CD1c-positive myeloid dendritic cell (primary cell): ENCODE data around the gene NUMB.

Experiments used
- DNase-seq: peaks from one replicate; pipeline ENCODE4 v3.0.0-alpha.2; 2016; ENCODE audit errors: extremely low spot score

The NUMB gene

GRCh38 chr14:73232984-73233383 is 225.4 kb downstream of the NUMB start:
- DNase-seq: no peak

GRCh38 chr14:73231981-73232851 is 226.1 kb downstream of the NUMB start:
- no peak for DNase-seq

GRCh38 chr14:73230051-73230450 is 228.3 kb downstream of the NUMB start:
- DNase-seq: no peak

GRCh38 chr14:73227812-73228781 is 230.2 kb downstream of the NUMB start:
- DNase-seq: peak; percentile 33

GRCh38 chr14:73225496-73225895 is 232.8 kb downstream of the NUMB start:
- no peak for DNase-seq
